ENCODE measurements around the gene RALGAPA2. TPM values are rescaled to one million over a fixed set of nuclear protein-coding genes. Genes with fewer than 3 reads are reported as not detected.

RALGAPA2 gene
- total RNA-seq, 2 donors from 2014 or later: 38.5 to 39.2 TPM

- Mint-ChIP-seq H3K27ac (no peak overlapping the region), H3K9me3 (no peaks in the 10 kb centered on the region), H3K36me3 (no peaks in the 10 kb centered on the region), H3K4me1 (ENCODE audit: low read depth in 2 of 2) (peaks cover 17 to 26% of the 10 kb centered on the region in 2 donors), H3K4me3 (no peak overlapping the region), H3K27me3 (no peaks in the 10 kb centered on the region)
- ATAC-seq (no peak), DNase-seq (ENCODE audit: low spot score) (no peak)
Observed at GRCh38 chr20:20446425-20447015, 265.9 kb downstream of the RALGAPA2 start.

- ATAC-seq (no peak), DNase-seq (ENCODE audit: low spot score) (no peak)
- Mint-ChIP-seq H3K4me1 (ENCODE audit: low read depth in 2 of 2) (peaks cover 21 to 31% of the 10 kb centered on the region in 2 donors), H3K27ac (no peak overlapping the region), H3K4me3 (no peak overlapping the region), H3K36me3 (no peaks in the 10 kb centered on the region), H3K9me3 (no peaks in the 10 kb centered on the region), H3K27me3 (no peaks in the 10 kb centered on the region)
Observed at GRCh38 chr20:20446001-20446400, 266.4 kb downstream of the RALGAPA2 start.

GRCh38 chr20:20443504-20443903 lies 268.9 kb downstream of the RALGAPA2 start:
- no peak for ATAC-seq
- H3K9me3 Mint-ChIP-seq: no peaks in the 10 kb centered on the region
- peaks cover 21 to 32% of the 10 kb centered on the region in 2 donors for H3K4me1 Mint-ChIP-seq (ENCODE audit: low read depth in 2 of 2)
- no peak overlapping the region for H3K4me3 Mint-ChIP-seq
- no peak overlapping the region for H3K27ac Mint-ChIP-seq
- no peaks in the 10 kb centered on the region for H3K36me3 Mint-ChIP-seq
- no peak for DNase-seq (ENCODE audit: low spot score)
- H3K27me3 Mint-ChIP-seq: no peaks in the 10 kb centered on the region

- peak overlapping the region in 1 of 2 donors; percentile 54 for H3K27ac Mint-ChIP-seq
- no peaks in the 10 kb centered on the region for H3K9me3 Mint-ChIP-seq
- no peak overlapping the region for H3K4me3 Mint-ChIP-seq
- peaks cover 21 to 35% of the 10 kb centered on the region in 2 donors for H3K4me1 Mint-ChIP-seq (ENCODE audit: low read depth in 2 of 2)
- no peaks in the 10 kb centered on the region for H3K36me3 Mint-ChIP-seq
- H3K27me3 Mint-ChIP-seq: no peaks in the 10 kb centered on the region
- ATAC-seq (no peak), DNase-seq (ENCODE audit: low spot score) (no peak)
Observed at GRCh38 chr20:20442466-20442865, 270.0 kb downstream of the RALGAPA2 start.

- Mint-ChIP-seq H3K27ac (peak overlapping the region in 1 of 2 donors; percentile 25), H3K4me3 (no peak overlapping the region)
- no peak for ATAC-seq
Observed at GRCh38 chr20:20440886-20441658, 271.4 kb downstream of the RALGAPA2 start.

GRCh38 chr20:20440481-20440880 lies 272.0 kb downstream of the RALGAPA2 start:
- Mint-ChIP-seq H3K36me3 (no peaks in the 10 kb centered on the region), H3K27ac (no peak overlapping the region), H3K9me3 (no peaks in the 10 kb centered on the region), H3K27me3 (no peaks in the 10 kb centered on the region), H3K4me1 (ENCODE audit: low read depth in 2 of 2) (peaks cover 21 to 35% of the 10 kb centered on the region in 2 donors), H3K4me3 (no peak overlapping the region)
- no peak for DNase-seq (ENCODE audit: low spot score)
- no peak for ATAC-seq

More at GRCh38 chr20:20440886-20441658, 271.4 kb downstream of the RALGAPA2 start:
- Mint-ChIP-seq H3K4me1 (ENCODE audit: low read depth in 2 of 2) (peaks cover 21 to 35% of the 10 kb centered on the region in 2 donors), H3K36me3 (no peaks in the 10 kb centered on the region), H3K27me3 (no peaks in the 10 kb centered on the region), H3K9me3 (no peaks in the 10 kb centered on the region)
- no peak for DNase-seq (ENCODE audit: low spot score)

- Mint-ChIP-seq H3K4me3 (no peak overlapping the region), H3K36me3 (no peaks in the 10 kb centered on the region)
Observed at GRCh38 chr20:20439602-20440190, 272.7 kb downstream of the RALGAPA2 start.

GRCh38 chr20:20437314-20437713 lies 275.1 kb downstream of the RALGAPA2 start:
- no peak overlapping the region for H3K4me3 Mint-ChIP-seq
- H3K27me3 Mint-ChIP-seq: no peaks in the 10 kb centered on the region
- H3K27ac Mint-ChIP-seq: no peak overlapping the region
- no peaks in the 10 kb centered on the region for H3K36me3 Mint-ChIP-seq
- H3K9me3 Mint-ChIP-seq: no peaks in the 10 kb centered on the region
- peaks cover 10 to 15% of the 10 kb centered on the region in 2 donors for H3K4me1 Mint-ChIP-seq (ENCODE audit: low read depth in 2 of 2)
- no peak for DNase-seq (ENCODE audit: low spot score)
- peak in 1 of 2 donors; percentile 20 for ATAC-seq

More at GRCh38 chr20:20439602-20440190, 272.7 kb downstream of the RALGAPA2 start:
- no peaks in the 10 kb centered on the region for H3K9me3 Mint-ChIP-seq
- H3K4me1 Mint-ChIP-seq (ENCODE audit: low read depth in 2 of 2): peaks cover 21 to 34% of the 10 kb centered on the region in 2 donors
- H3K27me3 Mint-ChIP-seq: no peaks in the 10 kb centered on the region
- ATAC-seq (no peak), DNase-seq (ENCODE audit: low spot score) (no peak)
- H3K27ac Mint-ChIP-seq: no peak overlapping the region

- Mint-ChIP-seq H3K27me3 (no peaks in the 10 kb centered on the region), H3K4me3 (no peak overlapping the region), H3K36me3 (no peaks in the 10 kb centered on the region), H3K27ac (no peak overlapping the region), H3K4me1 (ENCODE audit: low read depth in 2 of 2) (peaks cover 6 to 11% of the 10 kb centered on the region in 2 donors), H3K9me3 (no peaks in the 10 kb centered on the region)
- DNase-seq (ENCODE audit: low spot score): no peak
- no peak for ATAC-seq
Observed at GRCh38 chr20:20436689-20437088, 275.8 kb downstream of the RALGAPA2 start.

GRCh38 chr20:20435453-20435852 lies 277.0 kb downstream of the RALGAPA2 start:
- no peaks in the 10 kb centered on the region for H3K36me3 Mint-ChIP-seq
- H3K27me3 Mint-ChIP-seq: no peaks in the 10 kb centered on the region

GRCh38 chr20:20432618-20433286 lies 279.7 kb downstream of the RALGAPA2 start:
- ATAC-seq: no peak
- H3K4me1 Mint-ChIP-seq (ENCODE audit: low read depth in 2 of 2): peaks cover 0 to 3% of the 10 kb centered on the region in 2 donors

More at GRCh38 chr20:20435453-20435852, 277.0 kb downstream of the RALGAPA2 start:
- DNase-seq (ENCODE audit: low spot score): no peak
- Mint-ChIP-seq H3K4me3 (no peak overlapping the region), H3K9me3 (no peaks in the 10 kb centered on the region), H3K27ac (no peak overlapping the region), H3K4me1 (ENCODE audit: low read depth in 2 of 2) (peaks cover 0 to 3% of the 10 kb centered on the region in 2 donors)
- ATAC-seq: no peak

GRCh38 chr20:20430066-20430465 lies 282.4 kb downstream of the RALGAPA2 start:
- H3K27me3 Mint-ChIP-seq: no peaks in the 10 kb centered on the region
- no peak overlapping the region for H3K4me3 Mint-ChIP-seq
- no peaks in the 10 kb centered on the region for H3K36me3 Mint-ChIP-seq
- no peak overlapping the region for H3K27ac Mint-ChIP-seq
- H3K4me1 Mint-ChIP-seq (ENCODE audit: low read depth in 2 of 2): peaks cover 0 to 4% of the 10 kb centered on the region in 2 donors
- DNase-seq (ENCODE audit: low spot score) (no peak), ATAC-seq (peak in 1 of 2 donors; percentile 32)
- no peaks in the 10 kb centered on the region for H3K9me3 Mint-ChIP-seq

More at GRCh38 chr20:20432618-20433286, 279.7 kb downstream of the RALGAPA2 start:
- H3K4me3 Mint-ChIP-seq: no peak overlapping the region
- no peak overlapping the region for H3K27ac Mint-ChIP-seq
- no peaks in the 10 kb centered on the region for H3K27me3 Mint-ChIP-seq
- no peaks in the 10 kb centered on the region for H3K36me3 Mint-ChIP-seq
- no peaks in the 10 kb centered on the region for H3K9me3 Mint-ChIP-seq
- no peak for DNase-seq (ENCODE audit: low spot score)

- Mint-ChIP-seq H3K27me3 (no peaks in the 10 kb centered on the region), H3K4me3 (no peak overlapping the region), H3K4me1 (ENCODE audit: low read depth in 2 of 2) (peaks cover 0 to 4% of the 10 kb centered on the region in 2 donors), H3K36me3 (no peaks in the 10 kb centered on the region), H3K27ac (no peak overlapping the region), H3K9me3 (no peaks in the 10 kb centered on the region)
- ATAC-seq (no peak), DNase-seq (ENCODE audit: low spot score) (no peak)
Observed at GRCh38 chr20:20428067-20428466, 284.4 kb downstream of the RALGAPA2 start.

All from natural killer cell treated with Interleukin-12 subunit alpha and Interleukin-12 subunit beta and Interleukin-15 and Interleukin-18, amount 100 ng/mL, for 72 hours (primary cell).